Mucosa of stomach (tissue), 1 donor: ENCODE results near the gene RRAGD.

Experiments used
- H3K27me3 ChIP-seq: one replicate; pipeline ENCODE4 v1.7.0; 2013; ENCODE audit warnings: mild to moderate bottlenecking, low read length; ENCODE audit not compliant: control insufficient read depth, insufficient read depth
- H3K36me3 ChIP-seq: one replicate; pipeline ENCODE4 v1.7.0; 2013; ENCODE audit warnings: low read length; ENCODE audit not compliant: control insufficient read depth, insufficient read depth
- H3K4me1 ChIP-seq: one replicate; pipeline ENCODE4 v1.7.0; 2013; ENCODE audit warnings: mild to moderate bottlenecking, low read length; ENCODE audit not compliant: control insufficient read depth, insufficient read depth
- H3K4me3 ChIP-seq: one replicate; pipeline ENCODE4 v1.7.0; 2013; ENCODE audit warnings: low read length
- H3K9ac ChIP-seq: one replicate; pipeline ENCODE4 v1.7.0; 2013; ENCODE audit warnings: mild to moderate bottlenecking, low read length, moderate library complexity
- H3K9me3 ChIP-seq: one replicate; pipeline ENCODE4 v1.7.0; 2013; ENCODE audit warnings: mild to moderate bottlenecking, low read length, moderate library complexity; ENCODE audit not compliant: control insufficient read depth
- donor health status: Pancreatic carcinoma.

The RRAGD gene

GRCh38 chr6:89364586-89364985 is 47.5 kb downstream of the RRAGD start:
- Histone ChIP-seq H3K4me1 (no peaks in the 10 kb centered on the region), H3K4me3 (no peak overlapping the region), H3K9ac (no peak overlapping the region), H3K36me3 (no peaks in the 10 kb centered on the region), H3K9me3 (no peaks in the 10 kb centered on the region), H3K27me3 (no peaks in the 10 kb centered on the region)

DNA sequence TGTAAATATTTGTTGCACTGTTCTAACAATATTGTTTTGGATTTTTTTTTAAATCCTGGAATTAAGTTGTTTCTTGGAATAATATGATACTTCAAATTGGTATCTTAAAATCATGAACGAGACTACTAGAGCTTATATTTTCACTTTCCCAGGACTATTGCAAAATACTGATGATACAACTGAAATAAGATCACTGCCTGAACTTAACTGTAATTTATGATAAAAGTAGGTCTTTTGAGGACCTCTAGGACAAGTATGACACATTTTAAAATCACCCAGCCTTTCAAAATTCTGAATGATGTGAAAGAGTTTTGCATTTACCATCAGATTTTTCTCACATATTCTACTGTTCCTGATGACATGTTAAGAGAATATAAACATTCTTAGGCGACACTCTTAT is 50.9 kb downstream of the RRAGD start:
- Histone ChIP-seq H3K9me3 (no peaks in the 10 kb centered on the region), H3K27me3 (no peaks in the 10 kb centered on the region), H3K36me3 (no peaks in the 10 kb centered on the region), H3K4me3 (no peak overlapping the region), H3K4me1 (no peaks in the 10 kb centered on the region), H3K9ac (no peak overlapping the region)

- Histone ChIP-seq H3K9me3 (no peaks in the 10 kb centered on the region), H3K36me3 (no peaks in the 10 kb centered on the region), H3K4me1 (no peaks in the 10 kb centered on the region), H3K9ac (no peak overlapping the region), H3K27me3 (no peaks in the 10 kb centered on the region), H3K4me3 (no peak overlapping the region)
These were observed 51.6 kb downstream of the RRAGD start for GRCh38 chr6:89360415-89360999.

DNA sequence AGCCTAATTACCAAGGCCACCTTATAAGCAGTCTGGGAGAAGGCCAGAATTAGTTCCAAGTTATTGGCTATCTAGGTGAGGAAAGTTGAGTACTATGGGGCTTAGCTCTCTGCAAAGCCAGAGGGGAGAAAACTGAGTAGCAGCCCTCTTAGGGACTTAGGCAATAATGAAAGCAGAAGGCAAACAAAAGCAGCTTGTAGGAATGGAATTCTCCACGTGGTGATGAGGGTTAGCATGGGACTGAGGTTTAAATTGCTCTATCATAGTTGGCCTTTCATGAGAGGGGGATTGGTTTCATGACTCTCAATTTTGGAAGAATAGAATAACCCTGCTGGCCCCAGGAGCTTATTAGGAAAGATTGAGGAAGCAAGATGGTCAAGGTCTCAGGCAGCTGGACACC is 52.5 kb downstream of the RRAGD start:
- Histone ChIP-seq H3K4me3 (no peak overlapping the region), H3K4me1 (no peaks in the 10 kb centered on the region), H3K27me3 (no peaks in the 10 kb centered on the region), H3K36me3 (no peaks in the 10 kb centered on the region), H3K9ac (no peak overlapping the region), H3K9me3 (no peaks in the 10 kb centered on the region)

DNA sequence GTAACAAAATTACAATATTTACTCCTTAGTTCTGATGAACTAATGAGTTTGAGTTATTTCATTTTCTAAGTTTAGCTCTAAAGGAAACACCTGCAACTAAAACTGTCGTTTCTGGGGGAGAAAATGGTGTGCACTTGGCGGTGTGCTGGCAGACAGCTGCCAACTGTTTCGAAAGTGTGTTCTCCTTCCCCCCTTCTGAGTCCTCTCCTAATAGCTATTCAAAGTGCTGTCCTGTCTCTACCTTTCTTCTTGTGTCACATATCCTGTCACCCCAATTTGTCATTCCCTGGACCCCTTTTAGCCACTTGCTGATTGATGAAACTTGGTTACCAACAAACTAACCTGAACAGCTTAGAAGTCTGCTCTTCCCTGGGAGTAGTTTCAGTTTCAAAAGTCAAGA is 54.7 kb downstream of the RRAGD start:
- H3K9me3 ChIP-seq: no peaks in the 10 kb centered on the region
- H3K27me3 ChIP-seq: no peaks in the 10 kb centered on the region
- no peaks in the 10 kb centered on the region for H3K4me1 ChIP-seq
- H3K36me3 ChIP-seq: no peaks in the 10 kb centered on the region
- no peak overlapping the region for H3K4me3 ChIP-seq
- H3K9ac ChIP-seq: no peak overlapping the region

DNA sequence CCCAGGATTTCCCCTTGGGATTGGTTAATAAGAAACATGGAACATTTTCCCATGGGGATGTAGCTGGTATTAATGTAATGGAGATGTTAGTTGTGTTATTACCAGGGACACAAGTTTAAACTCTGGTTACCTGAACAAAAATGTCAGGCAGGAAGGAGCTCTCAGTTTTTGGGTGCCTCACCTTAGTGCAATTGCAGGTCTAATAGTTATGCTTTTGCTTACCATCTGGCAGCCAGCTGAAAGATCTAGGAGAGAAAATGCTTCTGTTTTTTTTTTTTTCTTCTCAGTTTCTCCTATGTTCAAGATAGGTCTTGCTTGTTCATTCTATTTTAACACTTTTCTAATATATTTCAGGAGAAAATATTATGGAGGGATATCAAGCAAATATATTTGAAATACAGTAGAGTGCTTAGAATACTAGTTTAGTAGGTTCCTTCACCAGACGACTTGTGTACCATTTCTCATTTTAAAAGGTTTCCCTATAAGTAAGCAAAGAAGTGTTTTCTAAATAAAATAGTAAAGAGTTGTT is 55.4 kb downstream of the RRAGD start:
- Histone ChIP-seq H3K27me3 (no peaks in the 10 kb centered on the region), H3K9me3 (no peaks in the 10 kb centered on the region), H3K36me3 (no peaks in the 10 kb centered on the region), H3K9ac (no peak overlapping the region), H3K4me1 (no peaks in the 10 kb centered on the region), H3K4me3 (no peak overlapping the region)

GRCh38 chr6:89355511-89356194 is 56.4 kb downstream of the RRAGD start:
- Histone ChIP-seq H3K9ac (no peak overlapping the region), H3K4me3 (no peak overlapping the region), H3K9me3 (no peaks in the 10 kb centered on the region)

GRCh38 chr6:89353702-89354392 is 58.2 kb downstream of the RRAGD start:
- peaks cover 10% of the 10 kb centered on the region for H3K4me1 ChIP-seq
- H3K27me3 ChIP-seq: no peaks in the 10 kb centered on the region
- no peaks in the 10 kb centered on the region for H3K9me3 ChIP-seq
- H3K36me3 ChIP-seq: no peaks in the 10 kb centered on the region
- no peak overlapping the region for H3K9ac ChIP-seq
- no peak overlapping the region for H3K4me3 ChIP-seq

More at GRCh38 chr6:89355511-89356194, 56.4 kb downstream of the RRAGD start:
- no peaks in the 10 kb centered on the region for H3K36me3 ChIP-seq
- no peaks in the 10 kb centered on the region for H3K27me3 ChIP-seq
- peaks cover 7% of the 10 kb centered on the region for H3K4me1 ChIP-seq

- no peaks in the 10 kb centered on the region for H3K27me3 ChIP-seq
- peak overlapping the region; percentile 96 for H3K4me3 ChIP-seq
- H3K9ac ChIP-seq: peak overlapping the region; percentile 99
- no peaks in the 10 kb centered on the region for H3K36me3 ChIP-seq
- H3K4me1 ChIP-seq: peaks cover 15% of the 10 kb centered on the region
- H3K9me3 ChIP-seq: no peaks in the 10 kb centered on the region
These were observed 58.9 kb downstream of the RRAGD start for GRCh38 chr6:89353118-89353556.

- Histone ChIP-seq H3K9me3 (no peaks in the 10 kb centered on the region), H3K4me1 (peaks cover 22% of the 10 kb centered on the region), H3K9ac (peak within 1 kb of the TSS; percentile 99), H3K36me3 (no peaks in the 10 kb centered on the region), H3K4me3 (peak within 1 kb of the TSS; percentile 96), H3K27me3 (no peaks in the 10 kb centered on the region)
These were observed 59.6 kb downstream of the RRAGD start, which contains the start of gene UBE2J1 for GRCh38 chr6:89352278-89353117. Gene UBE2J1 (minus strand): TSS chr6:89352722. CDS start chr6:89352569, 153 bp downstream.

DNA sequence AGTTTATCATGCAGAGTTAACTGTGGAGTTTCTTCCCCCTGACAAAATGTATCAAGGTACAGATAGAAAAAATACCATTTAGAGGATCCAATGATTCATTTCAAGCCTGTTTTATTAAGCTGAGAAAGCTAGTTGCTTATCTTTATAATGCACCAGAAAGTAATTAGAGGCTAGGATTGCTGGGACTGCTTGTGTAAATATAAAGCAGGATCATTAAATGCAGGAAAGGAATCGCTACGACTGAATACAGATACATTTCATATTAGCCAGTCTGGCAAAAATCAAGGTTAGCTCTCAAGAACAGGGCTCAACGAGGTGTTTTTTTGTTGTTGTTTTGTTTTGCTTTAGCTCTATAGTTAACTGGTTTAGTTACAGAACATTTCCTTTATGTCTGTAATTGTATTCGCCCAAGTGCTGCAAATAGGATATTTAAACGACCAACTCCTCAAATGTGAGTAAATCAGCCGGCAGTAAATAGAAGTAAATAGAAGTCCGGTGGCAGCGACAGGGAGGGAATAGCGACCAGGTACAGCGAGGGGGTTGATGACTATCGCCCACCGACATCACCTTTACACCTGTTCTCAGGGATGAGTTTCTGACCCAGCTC is 60.3 kb downstream of the RRAGD start:
- peak overlapping the region; percentile 99 for H3K9ac ChIP-seq
- no peaks in the 10 kb centered on the region for H3K9me3 ChIP-seq
- no peaks in the 10 kb centered on the region for H3K36me3 ChIP-seq
- H3K27me3 ChIP-seq: no peaks in the 10 kb centered on the region
- H3K4me1 ChIP-seq: peaks cover 24% of the 10 kb centered on the region
- H3K4me3 ChIP-seq: peak overlapping the region; percentile 96
